Measurements from ENCODE around the gene METTL25B.
A peak's percentile ranks its signal among the peaks of the same experiment; 100 is the strongest.

Gene METTL25B

DNA sequence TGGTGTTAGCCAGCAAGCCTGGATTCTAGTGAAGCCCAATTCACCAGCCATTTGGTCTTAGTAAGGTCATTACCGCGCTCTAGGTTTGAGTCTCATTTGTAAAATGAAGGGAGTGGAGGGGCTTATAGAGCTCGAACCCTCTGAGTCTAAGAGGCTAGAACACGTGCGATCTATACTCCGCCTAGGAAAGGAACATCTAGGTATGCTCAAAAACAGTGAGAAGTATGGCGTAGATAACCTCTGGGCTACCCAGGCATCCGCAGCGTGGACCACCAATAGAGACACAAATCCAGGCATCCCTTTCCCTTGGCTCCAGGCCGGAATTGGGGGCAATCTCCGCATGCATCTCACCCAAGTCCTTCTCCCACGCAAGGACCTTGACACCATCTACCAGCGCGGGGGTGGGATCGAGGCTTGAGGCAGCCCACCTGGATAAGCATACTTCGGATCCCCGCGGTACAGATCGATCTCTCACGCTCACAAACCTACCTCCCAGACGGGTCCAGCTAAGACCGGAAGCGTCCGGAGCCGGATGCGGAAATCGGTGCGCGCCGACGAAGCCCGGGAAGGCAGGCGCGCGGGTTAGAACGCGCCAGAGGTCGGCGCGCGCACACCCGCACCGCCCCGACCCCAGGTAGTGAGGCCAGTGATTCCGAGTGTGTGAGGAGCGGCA lies at the start of gene METTL25B:
METTL25B (plus strand) TSS at position 544 of the 673 bp plus-strand sequence. CDS start 636 bp downstream, outside the sequence.
- peak; percentile 53 for DNase-seq

- DNase-seq: no peak
Observed at GRCh38 chr1:156680056-156680455, 48.2 kb upstream of the METTL25B start.

DNA sequence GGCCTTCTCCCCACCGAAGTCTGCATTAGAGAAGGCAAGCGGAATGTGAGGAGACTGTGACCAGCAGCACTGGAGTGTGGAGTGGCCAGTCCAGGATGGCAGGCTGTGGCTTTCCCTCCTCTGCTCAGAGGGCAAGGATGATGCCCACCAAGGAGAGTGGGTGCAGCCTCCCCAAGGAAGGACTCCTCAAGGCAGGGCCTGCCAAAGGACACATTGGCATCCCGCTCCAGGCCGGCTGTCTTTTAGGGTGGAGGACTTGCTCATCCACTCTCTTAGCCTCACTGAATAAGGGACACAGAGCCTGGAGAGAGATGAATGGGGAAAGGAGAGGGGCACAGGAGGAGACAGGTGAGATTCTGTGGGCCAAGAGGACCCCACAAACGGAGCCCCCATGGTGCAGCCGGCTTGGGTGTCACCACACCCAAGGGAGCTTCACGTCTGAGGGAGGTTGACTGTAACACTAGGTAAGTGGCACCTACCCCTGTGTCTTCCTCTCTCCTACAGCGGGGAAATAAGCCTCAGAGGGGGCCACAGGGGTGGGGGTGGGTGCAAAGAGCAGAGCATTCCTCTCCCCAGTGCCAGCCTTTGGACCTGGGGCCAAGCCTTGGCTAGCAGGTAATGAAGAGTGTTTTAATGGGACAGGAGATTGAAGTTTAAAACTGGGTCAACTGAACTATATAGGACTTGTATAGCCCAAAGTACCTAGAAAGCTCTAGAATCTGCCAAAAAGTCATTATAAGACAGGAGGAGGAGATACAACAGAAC lies 46.9 kb upstream of the METTL25B start:
- no peak for DNase-seq

- DNase-seq: no peak
Observed at GRCh38 chr1:156682166-156682890, 45.9 kb upstream of the METTL25B start.

- no peak for DNase-seq
Observed at GRCh38 chr1:156684227-156684782, 44.0 kb upstream of the METTL25B start.

- DNase-seq: peak; percentile 64
Observed at GRCh38 chr1:156689035-156689952, 39.0 kb upstream of the METTL25B start.

DNA sequence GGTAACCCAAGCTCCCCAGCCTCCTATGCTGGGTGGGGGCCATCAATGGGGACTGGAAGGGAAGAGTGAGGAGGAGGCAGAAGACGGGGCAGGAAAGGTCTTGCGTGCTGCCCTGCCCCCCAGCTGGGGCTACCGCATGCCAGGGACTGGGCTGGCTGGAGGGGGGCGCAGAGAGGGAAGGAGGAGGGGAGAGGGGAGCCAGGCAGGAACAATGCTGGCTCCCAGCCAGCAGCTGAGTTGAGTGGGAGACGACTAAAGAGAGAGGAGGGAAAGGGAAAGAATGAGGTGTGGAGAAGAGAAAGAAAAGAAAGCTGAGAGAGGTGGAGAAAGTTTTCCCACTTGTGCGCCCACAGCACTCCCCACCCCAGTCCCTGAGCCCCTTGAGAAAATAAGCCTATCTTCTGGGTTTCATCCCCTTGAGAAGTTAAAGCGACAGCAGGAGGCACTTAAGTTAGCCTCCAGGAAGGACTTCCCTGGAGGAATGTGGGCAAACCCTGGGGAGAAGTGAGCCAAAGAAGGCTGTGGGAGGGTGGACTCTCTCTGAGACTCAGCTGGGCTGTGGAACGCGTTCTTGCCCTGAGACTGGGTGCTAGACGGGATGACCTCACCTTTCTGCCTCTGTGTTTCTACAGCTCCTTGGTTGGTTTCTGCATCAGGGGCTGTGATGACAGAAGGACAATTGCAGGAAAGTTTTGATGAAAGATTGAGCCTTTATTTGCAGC lies 38.2 kb upstream of the METTL25B start:
- no peak for DNase-seq

GRCh38 chr1:156690675-156691036 lies 37.6 kb upstream of the METTL25B start:
- DNase-seq: no peak

DNA sequence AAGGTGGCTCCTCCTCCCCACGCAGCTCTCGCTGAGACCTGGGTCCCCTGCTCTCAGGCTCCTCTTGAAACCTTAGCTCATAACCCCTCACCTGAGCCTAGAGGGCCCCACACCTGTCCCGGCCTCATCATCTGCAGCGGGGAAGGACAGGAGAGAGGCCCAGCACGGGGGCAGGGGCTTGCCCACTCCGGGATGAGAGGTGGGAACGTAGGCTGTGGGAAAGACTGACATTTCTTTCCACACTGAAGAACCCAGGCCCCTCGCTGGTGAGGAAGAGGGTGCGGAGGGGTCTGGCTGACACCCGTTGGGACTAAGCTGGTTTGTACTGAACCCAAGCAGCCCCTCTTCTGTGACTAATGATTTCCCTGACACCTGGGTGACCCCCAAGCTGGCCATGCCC lies 37.1 kb upstream of the METTL25B start:
- DNase-seq: no peak

DNA sequence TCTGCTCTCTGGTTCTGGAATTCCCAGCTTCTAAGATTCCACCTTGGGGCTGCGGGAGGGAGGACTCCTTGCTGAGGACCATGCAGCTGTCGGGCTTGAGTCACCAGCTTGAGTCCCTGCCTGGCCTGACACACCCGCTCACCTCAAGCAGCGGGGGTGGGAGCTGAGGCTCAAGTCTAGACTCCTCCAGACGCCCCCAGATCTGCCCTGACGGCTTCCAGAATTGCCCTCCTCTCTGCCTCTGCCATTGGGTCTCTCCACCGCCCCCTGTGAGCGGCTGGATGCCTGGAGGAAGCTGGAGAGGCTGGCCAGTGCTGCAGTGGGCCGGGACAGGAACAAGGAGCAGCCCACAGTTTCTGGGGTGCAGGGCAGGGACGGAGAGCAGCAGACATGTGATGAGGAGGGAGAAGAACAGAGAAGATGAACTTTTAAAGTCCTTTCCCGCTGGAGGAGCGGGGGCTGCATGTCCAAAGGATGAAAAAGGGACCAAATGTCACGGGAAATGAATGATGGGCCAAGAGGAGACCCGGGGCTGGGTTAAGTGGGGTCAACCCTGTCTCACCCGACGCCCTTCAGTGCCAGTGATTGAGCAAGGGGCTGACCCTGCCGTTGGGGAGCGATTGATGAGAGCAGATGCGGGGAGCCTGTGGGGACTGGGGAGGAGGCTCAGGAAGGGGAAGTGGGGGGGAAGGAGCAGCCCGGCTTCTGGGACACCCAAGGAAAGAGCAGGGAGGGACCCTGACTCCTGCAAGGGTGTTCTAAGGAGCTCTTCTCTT lies 36.4 kb upstream of the METTL25B start:
- DNase-seq: no peak

GRCh38 chr1:156692441-156692924 lies 35.8 kb upstream of the METTL25B start:
- DNase-seq: no peak

DNA sequence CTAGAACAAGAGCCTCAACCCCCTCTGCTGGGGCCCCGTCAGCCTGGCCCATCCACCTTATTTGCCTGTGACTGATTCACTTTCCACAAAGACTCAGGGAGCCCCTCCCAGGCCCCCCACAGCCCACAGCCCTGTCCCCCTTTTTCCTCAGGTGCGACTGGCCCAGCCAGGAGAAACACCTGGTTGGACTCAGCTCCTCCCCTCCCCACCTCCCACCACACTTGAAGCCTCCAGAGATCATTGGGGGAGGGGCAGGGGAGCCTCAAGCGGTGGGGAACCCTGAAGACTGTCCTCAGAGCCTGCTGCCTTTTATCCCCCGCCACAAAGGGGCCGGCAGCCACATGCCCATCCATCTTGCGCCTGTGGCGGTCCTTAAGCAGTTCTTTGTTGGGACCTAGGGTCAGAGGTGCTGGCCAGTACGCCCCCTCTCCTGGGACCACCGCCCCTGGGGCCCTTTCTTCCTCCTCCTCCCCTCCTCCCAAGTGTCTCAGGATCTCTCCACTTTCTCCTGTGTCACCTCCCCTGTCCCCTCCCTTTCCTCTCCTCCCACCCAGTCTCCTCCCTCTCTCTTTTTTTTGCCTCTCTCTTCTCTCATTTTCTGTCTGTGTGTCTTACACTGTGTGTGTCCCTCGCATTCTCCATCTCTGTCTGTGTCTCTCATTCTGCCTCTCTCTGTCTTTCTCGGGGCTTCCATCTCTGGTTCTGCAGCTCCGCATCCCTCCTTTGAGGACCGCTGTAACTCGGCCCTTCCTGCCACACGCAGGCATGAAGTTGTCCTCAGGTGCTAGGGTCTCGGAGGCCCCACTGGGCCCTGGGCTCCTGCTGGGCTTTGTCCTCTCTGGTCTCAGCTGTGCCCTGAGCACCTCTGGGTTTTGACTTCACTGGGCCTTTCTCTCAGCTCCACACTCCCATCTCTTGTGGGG lies 35.1 kb upstream of the METTL25B start:
- DNase-seq: no peak

- DNase-seq: no peak
Observed at GRCh38 chr1:156693848-156694689, 34.2 kb upstream of the METTL25B start.

GRCh38 chr1:156694690-156694962 lies 33.6 kb upstream of the METTL25B start:
- no peak for DNase-seq

DNA sequence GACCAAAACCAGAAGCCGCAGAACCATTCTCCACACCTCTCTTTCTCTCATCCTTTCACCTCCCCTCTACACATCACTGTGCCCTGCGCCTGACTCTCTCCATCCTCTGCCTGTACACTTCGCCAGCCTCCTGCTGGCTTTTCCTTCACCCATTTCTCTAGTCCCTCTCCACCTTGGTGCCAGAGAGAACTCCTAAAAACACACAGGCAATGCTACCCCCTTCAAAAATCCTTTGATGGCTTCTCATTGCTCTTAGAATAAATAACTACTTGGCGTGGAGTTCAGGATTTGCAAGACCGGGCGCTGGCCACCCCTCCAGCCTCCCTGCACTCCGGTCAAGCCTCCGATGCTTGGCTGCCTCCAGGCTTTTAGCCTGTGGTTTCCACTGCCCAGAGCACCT lies 31.5 kb upstream of the METTL25B start:
- DNase-seq: no peak

DNA sequence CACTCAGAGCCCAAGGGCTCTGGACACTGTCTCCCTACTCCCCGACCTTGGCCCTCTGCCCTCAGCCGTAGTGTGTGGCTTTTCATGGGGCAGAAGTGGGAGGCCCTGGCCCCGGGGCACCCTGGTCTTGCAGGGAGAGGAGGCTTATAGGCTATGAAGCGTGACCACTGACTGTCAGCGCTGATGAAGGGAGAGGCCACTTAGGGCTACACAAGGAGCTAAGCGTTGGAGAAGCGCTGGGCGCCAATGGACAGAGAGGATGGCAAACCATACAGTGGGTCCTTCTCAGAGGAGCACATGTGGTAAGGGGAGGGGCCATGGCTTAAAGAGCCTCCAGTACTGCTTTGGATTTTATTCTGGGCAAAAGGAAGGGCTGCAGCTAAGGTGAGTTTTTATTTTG lies 30.8 kb upstream of the METTL25B start:
- no peak for DNase-seq

GRCh38 chr1:156698995-156699394 lies 29.3 kb upstream of the METTL25B start:
- no peak for DNase-seq

DNA sequence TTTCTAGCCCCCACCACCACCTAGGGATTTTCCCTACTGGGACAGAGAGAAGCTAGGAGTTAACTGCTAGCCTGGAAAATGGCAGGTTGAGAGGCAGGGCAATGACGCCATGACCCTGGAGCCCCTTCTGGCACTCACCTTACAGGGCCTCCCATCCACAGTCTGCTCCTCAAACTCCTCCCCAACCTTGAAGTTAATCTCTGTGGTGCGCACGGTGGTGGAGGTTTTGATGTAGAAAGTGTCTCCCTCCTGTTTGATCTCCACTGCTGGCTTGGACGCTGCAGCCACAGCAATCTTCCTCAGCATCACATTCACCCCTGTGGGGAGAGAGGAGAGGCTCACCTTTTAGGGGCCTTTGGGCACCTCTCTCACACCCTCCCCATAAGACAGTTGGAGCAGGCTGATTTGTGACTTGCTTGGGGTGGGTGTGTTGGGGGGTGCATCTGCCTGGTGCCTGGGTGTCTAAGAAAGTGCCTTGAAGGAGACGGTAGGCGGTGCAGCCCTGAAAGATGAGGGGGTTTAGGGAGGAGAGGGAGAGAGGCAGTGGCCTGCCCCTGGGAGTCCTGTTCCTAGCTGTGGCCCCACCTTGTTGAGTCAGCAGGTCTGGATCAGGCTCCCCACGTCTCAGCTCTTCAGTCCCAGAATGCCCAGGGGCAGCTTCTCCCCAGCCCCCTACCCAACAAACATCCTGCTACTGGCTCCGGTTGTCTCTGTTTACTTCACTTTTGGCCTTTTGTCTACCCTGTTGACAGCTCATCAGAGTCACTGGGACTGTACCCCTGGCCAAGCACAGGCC lies 27.3 kb upstream of the METTL25B start:
- no peak for DNase-seq

All from activated T-cell treated with anti-CD3 and anti-CD28 coated beads for 4 hours (primary cell).